ENCODE data around the gene TRHDE. TPM values are rescaled to one million over a fixed set of nuclear protein-coding genes. Genes with fewer than 3 reads are reported as not detected.
A peak's percentile ranks its signal among the peaks of the same experiment; 100 is the strongest.

Gene TRHDE
- total and polyA plus RNA-seq, 5 donors: 0.57 to 7.0 (median 3.8) TPM

DNA sequence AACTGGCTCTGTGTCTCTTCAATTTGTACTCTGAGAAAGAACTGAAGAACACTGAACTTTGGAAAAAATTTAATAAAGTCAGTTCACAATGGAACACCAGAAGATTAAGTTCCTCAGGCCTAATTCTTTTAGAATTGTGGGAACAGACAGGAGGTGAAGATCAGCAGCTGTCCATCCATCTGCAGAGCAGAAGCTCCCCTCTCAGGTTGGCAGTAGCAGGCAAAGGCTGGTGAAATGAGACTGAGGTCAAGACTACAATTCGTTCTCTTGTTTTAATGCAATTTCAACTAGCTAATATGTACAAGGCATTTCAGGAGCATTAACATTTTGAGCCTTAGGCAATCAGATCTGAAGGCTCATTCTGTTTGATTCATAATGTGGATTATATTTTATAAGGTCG lies 10.3 kb upstream of the TRHDE start:
- H3K27ac ChIP-seq (ENCODE audit: low read length): no peak overlapping the region
- intact Hi-C loops (cut with DNase I): no loop called here
- ATAC-seq (no peak), DNase-seq (no peak)
- 70% methylated on average over 2 of the region's 2 CpGs for WGBS
- H3K4me3 ChIP-seq (ENCODE audit: low read length): no peak overlapping the region
- no peaks in the 10 kb centered on the region for H3K9me3 ChIP-seq (ENCODE audit: control insufficient read depth, low read length)
- H3K27me3 ChIP-seq (ENCODE audit: control insufficient read depth, insufficient read depth): no peaks in the 10 kb centered on the region
- no peaks in the 10 kb centered on the region for H3K4me1 ChIP-seq (ENCODE audit: control insufficient read depth, insufficient read depth, low read length)

DNA sequence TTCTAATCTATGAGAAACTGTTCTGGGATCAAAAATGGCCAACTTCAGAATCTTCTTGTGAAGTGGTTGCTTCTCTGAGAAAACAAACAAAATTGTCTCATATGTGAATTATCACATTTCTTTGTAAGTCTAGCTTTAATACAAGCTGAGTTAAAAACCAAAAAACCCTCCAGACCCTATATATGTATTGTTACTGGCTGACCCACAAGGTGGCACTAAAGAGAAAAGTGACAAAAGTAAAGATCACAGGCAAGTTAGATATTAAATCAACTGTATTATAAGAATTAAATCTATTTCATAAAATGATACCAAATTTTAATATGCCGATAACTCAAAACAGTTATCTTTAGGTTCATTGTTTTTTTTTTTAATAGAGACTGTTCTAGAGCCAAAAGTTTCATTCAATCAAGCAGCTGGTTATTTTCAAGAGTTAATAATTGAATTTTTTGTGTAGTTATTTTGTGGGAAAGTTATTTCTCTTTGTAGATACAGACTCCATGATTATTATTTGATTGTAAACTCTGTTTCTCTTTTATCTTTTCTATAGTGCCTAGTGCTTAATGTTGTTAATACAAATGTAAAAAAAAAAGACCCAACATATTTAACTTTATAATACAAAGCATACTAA lies 7.5 kb upstream of the TRHDE start:
- DNase-seq (no peak), ATAC-seq (no peak)
- H3K9me3 ChIP-seq (ENCODE audit: control insufficient read depth, low read length): no peaks in the 10 kb centered on the region
- H3K4me1 ChIP-seq (ENCODE audit: control insufficient read depth, insufficient read depth, low read length): no peaks in the 10 kb centered on the region
- H3K27ac ChIP-seq (ENCODE audit: low read length): no peak overlapping the region
- WGBS: 34% methylated on average over 1 of the region's 1 CpG
- H3K27me3 ChIP-seq (ENCODE audit: control insufficient read depth, insufficient read depth): no peaks in the 10 kb centered on the region
- intact Hi-C loops (cut with DNase I): no loop called here
- H3K4me3 ChIP-seq (ENCODE audit: low read length): no peak overlapping the region

DNA sequence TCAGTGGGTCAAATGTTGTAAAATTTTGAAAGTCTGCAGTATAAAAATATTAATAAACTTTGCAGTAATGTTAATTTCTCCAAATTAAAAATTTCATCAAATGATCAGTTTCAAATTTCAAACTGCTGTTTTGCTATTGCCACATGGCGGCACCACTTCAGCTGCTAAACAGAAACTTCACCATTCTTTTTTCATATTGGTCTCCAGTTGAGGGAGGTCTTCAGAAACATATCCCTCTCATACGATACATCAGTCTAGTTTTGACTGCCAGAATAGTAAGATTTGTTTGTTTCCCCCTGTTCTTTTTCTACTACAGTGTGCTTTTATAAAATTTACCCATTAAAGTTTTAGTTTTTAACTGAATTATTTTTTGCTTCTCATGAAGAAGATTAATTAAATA lies 4.2 kb upstream of the TRHDE start:
- WGBS: 52% methylated on average over 2 of the region's 2 CpGs
- ATAC-seq: no peak
- no peak overlapping the region for H3K4me3 ChIP-seq (ENCODE audit: low read length)
- H3K9me3 ChIP-seq (ENCODE audit: control insufficient read depth, low read length): no peaks in the 10 kb centered on the region
- no peak overlapping the region for H3K27ac ChIP-seq (ENCODE audit: low read length)
- peak in 2 of 3 donors; percentile 9 to 31 for DNase-seq
- H3K4me1 ChIP-seq (ENCODE audit: control insufficient read depth, insufficient read depth, low read length): no peaks in the 10 kb centered on the region
- H3K27me3 ChIP-seq (ENCODE audit: control insufficient read depth, insufficient read depth): no peaks in the 10 kb centered on the region
- intact Hi-C loops (cut with DNase I): no loop called here

DNA sequence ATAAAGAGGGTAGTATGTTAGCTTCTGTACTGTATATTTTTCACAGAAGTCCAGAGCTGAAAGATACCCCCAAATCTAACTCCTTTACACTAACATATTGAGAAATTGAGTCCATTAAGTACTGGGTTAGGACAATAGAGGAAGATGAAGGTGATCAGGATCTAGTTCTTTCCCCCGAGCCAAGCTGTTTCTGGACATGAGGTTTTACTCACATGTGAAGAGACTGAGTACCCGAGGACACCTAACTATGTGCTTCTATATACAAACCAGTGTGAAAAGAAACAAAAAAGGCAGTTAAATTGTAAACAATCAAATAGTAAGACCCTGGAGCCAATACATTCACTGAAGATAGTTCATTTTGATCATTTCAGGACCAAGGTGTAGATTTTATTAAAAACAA lies 3.8 kb upstream of the TRHDE start:
- intact Hi-C loops (cut with DNase I): no loop called here
- H3K27me3 ChIP-seq (ENCODE audit: control insufficient read depth, insufficient read depth): no peaks in the 10 kb centered on the region
- no peak overlapping the region for H3K4me3 ChIP-seq (ENCODE audit: low read length)
- no peaks in the 10 kb centered on the region for H3K9me3 ChIP-seq (ENCODE audit: control insufficient read depth, low read length)
- 47% methylated on average over 2 of the region's 2 CpGs for WGBS
- ATAC-seq: no peak
- no peaks in the 10 kb centered on the region for H3K4me1 ChIP-seq (ENCODE audit: control insufficient read depth, insufficient read depth, low read length)
- no peak for DNase-seq
- H3K27ac ChIP-seq (ENCODE audit: low read length): no peak overlapping the region

DNA sequence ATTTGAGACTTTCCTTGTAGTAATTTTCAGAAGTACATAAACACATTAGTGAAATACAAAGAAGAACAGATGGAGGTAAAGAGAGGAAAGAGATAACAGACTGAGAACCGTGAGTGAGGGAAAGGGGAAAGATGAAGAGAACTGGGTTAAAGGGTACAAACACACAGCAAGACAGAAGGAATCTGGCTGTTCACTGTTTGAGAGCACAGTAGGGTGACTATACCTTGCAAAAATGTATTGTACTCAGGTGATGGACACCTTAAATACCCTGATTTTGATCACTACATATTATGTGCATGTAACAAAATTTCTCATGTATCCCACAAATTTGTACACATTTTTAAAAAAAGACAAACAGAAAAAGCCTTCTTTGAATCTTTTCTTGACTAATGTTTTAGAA lies 2.7 kb upstream of the TRHDE start:
- Histone ChIP-seq H3K9me3 (ENCODE audit: control insufficient read depth, low read length) (no peaks in the 10 kb centered on the region), H3K27me3 (ENCODE audit: control insufficient read depth, insufficient read depth) (no peaks in the 10 kb centered on the region), H3K4me3 (ENCODE audit: low read length) (peak overlapping the region; percentile 78), H3K27ac (ENCODE audit: low read length) (no peak overlapping the region), H3K4me1 (ENCODE audit: control insufficient read depth, insufficient read depth, low read length) (peaks cover 2% of the 10 kb centered on the region)
- 37% methylated on average over 1 of the region's 1 CpG for WGBS
- no peak for ATAC-seq
- DNase-seq: no peak
- intact Hi-C loops (cut with DNase I): no loop called here

DNA sequence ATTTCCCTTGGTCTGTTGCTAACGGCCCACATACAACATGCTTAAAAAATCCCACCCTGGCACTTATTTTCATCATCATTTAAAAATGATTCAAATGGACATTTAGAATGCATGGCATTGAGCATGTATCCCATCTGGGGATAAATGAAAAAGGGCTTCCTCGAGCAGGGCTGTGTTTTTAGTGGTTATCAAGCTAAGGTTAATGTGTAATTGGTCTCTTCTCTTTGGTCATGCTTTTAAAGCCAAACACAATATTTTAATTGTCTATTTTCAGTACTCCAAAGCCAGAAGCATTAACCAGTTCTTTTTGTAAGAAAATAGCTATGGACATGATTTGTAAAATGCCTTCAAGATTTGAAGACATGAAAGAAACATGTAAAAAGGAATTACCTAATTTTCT lies 1.9 kb upstream of the TRHDE start:
- 46% methylated on average over 2 of the region's 2 CpGs for WGBS
- intact Hi-C loops (cut with DNase I): no loop called here
- ATAC-seq: no peak

DNA sequence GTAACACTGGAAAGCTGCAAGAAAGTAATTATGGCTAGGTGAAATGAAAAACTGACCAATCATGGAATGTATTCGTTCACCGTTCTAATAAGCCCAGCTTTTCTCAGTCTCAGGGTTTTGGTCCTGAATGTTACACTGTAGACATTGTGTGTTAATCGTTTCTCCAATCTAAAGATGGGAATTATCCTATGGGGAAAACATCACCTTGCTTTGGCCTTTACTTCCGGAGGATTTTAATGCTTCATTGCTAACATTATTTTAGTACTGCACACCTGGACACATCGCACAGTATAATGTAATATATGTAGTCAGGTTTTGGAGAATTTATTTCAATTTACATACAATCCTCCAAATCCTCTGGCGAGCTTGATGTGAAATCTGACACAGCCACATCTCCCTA lies 1.2 kb upstream of the TRHDE start:
- Histone ChIP-seq H3K27ac (ENCODE audit: low read length) (no peak overlapping the region), H3K27me3 (ENCODE audit: control insufficient read depth, insufficient read depth) (no peaks in the 10 kb centered on the region), H3K9me3 (ENCODE audit: control insufficient read depth, low read length) (no peaks in the 10 kb centered on the region), H3K4me3 (ENCODE audit: low read length) (peak overlapping the region; percentile 78), H3K4me1 (ENCODE audit: control insufficient read depth, insufficient read depth, low read length) (peaks cover 2% of the 10 kb centered on the region)
- 44% methylated on average over 6 of the region's 6 CpGs for WGBS
- DNase-seq (no peak), ATAC-seq (no peak)
- intact Hi-C loops (cut with DNase I): no loop called here

More for the DNA sequence above, 1.9 kb upstream of the TRHDE start:
- Histone ChIP-seq H3K9me3 (ENCODE audit: control insufficient read depth, low read length) (no peaks in the 10 kb centered on the region), H3K27me3 (ENCODE audit: control insufficient read depth, insufficient read depth) (no peaks in the 10 kb centered on the region), H3K4me1 (ENCODE audit: control insufficient read depth, insufficient read depth, low read length) (peaks cover 2% of the 10 kb centered on the region), H3K27ac (ENCODE audit: low read length) (no peak overlapping the region), H3K4me3 (ENCODE audit: low read length) (peak overlapping the region; percentile 78)
- no peak for DNase-seq

DNA sequence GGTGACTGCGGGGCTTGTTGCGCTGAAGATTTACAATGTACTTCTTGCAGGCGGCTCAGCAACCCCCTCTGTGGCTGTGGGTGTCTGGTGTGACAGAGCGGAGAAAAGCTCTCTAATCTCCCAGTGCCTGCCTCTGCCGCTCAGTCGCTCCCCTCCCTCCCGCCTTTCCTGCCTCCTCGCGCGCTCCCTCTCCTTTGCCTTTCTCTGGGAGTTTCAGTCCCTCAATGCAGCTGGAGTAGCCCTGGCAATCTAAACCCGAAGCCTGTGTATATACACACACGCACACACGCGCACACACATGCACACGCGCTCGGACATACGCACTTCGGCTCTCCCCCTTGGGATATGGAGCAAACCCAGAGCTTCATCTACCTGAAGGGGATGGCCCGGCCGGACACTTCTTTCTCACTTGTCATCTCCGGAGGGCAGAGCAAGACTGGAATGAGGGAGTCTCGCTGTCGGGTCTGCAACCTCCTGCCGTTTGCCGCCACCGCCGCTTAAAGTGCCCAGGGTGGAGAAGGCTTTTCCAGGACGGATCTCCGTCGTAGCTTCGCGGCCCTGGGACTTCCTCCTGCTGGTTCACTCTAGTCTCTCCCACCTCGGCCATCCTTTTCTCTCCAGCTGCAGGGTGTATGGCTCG lies 599 bp upstream of the TRHDE start:
- intact Hi-C loops (cut with DNase I): no loop called here
- Histone ChIP-seq H3K27me3 (ENCODE audit: control insufficient read depth, insufficient read depth) (no peaks in the 10 kb centered on the region), H3K4me3 (ENCODE audit: low read length) (peak overlapping the region; percentile 78), H3K4me1 (ENCODE audit: control insufficient read depth, insufficient read depth, low read length) (peaks cover 2% of the 10 kb centered on the region), H3K27ac (ENCODE audit: low read length) (peak overlapping the region; percentile 21), H3K9me3 (ENCODE audit: control insufficient read depth, low read length) (no peaks in the 10 kb centered on the region)
- ATAC-seq: peak; percentile 59 to 62
- under 1% methylated on average over 35 of the region's 35 CpGs for WGBS
- DNase-seq: peak; percentile 23 to 73 (median 59)

DNA sequence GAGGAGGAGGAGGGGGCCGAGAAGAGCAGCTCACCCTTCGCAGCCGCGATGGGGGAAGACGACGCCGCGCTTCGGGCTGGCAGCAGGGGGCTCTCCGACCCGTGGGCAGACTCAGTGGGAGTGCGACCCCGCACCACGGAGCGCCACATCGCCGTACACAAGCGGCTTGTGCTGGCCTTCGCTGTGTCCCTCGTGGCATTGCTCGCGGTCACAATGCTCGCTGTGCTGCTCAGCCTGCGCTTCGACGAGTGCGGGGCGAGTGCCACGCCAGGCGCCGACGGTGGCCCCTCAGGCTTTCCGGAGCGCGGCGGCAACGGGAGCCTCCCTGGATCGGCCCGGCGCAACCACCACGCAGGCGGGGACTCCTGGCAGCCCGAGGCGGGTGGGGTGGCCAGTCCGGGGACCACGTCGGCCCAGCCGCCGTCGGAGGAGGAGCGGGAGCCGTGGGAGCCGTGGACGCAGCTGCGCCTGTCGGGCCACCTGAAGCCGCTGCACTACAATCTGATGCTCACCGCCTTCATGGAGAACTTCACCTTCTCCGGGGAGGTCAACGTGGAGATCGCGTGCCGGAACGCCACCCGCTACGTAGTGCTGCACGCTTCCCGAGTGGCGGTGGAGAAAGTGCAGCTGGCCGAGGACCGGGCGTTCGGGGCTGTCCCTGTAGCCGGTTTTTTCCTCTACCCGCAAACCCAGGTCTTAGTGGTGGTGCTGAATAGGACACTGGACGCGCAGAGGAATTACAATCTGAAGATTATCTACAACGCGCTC lies 745 bp downstream of the TRHDE start:
- WGBS: 1% methylated on average over 79 of the region's 79 CpGs
- no peaks in the 10 kb centered on the region for H3K9me3 ChIP-seq (ENCODE audit: control insufficient read depth, low read length)
- ATAC-seq (peak; percentile 30 to 52), DNase-seq (peak; percentile 40 to 76 (median 72))
- H3K27me3 ChIP-seq (ENCODE audit: control insufficient read depth, insufficient read depth): no peaks in the 10 kb centered on the region
- intact Hi-C loops (cut with DNase I): no loop called here
- no peak overlapping the region for H3K27ac ChIP-seq (ENCODE audit: low read length)
- peaks cover 2% of the 10 kb centered on the region for H3K4me1 ChIP-seq (ENCODE audit: control insufficient read depth, insufficient read depth, low read length)
- peak overlapping the region; percentile 78 for H3K4me3 ChIP-seq (ENCODE audit: low read length)

DNA sequence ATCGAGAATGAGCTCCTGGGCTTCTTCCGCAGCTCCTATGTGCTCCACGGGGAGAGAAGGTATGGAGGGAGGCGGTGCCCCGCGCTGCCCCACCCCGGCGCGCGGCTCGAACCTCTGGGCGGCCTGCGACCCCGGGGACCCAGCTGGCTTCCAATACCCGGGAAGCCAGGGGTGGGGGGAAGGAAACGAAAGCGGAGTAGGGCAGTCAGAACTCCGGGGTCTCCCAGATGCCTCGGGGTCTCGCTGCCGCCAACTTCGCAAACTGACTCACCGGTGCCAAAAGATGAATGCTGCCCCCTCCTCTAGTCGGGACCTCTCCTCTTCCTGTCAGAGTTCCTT lies 1.3 kb downstream of the TRHDE start:
- DNase-seq (peak; percentile 13 to 55 (median 51)), ATAC-seq (peak in 1 of 2 donors; percentile 7)
- H3K4me3 ChIP-seq (ENCODE audit: low read length): peak overlapping the region; percentile 78
- under 1% methylated on average over 24 of the region's 24 CpGs for WGBS
- no peak overlapping the region for H3K27ac ChIP-seq (ENCODE audit: low read length)
- intact Hi-C loops (cut with DNase I): no loop called here
- H3K27me3 ChIP-seq (ENCODE audit: control insufficient read depth, insufficient read depth): no peaks in the 10 kb centered on the region
- peaks cover 2% of the 10 kb centered on the region for H3K4me1 ChIP-seq (ENCODE audit: control insufficient read depth, insufficient read depth, low read length)
- no peaks in the 10 kb centered on the region for H3K9me3 ChIP-seq (ENCODE audit: control insufficient read depth, low read length)

DNA sequence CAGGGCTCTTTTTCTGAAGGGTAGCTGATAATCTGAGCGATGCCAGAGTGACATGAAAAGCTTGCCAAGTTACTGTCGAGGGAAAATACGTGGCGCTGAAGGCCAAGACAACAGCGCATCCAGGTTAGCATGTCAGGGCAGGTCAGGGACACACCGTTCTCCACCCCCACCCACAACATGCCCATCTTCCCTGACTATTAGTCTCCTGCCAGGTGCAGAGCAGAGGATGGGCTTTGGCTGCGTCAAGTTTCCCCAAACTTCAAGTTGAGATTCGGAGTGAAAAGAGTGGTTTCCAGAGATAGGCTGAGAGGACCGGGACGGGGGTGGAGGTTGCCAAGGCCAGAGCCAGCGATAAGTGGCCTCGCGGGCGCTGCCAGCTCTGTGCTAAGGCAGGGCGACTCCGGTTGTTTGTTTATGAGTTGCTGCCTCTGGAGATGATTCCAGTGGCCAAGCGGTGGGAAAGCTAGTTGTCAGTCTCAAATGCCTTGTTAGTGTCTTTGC lies 1.7 kb downstream of the TRHDE start:
- ATAC-seq: peak in 1 of 2 donors; percentile 27
- peak; percentile 44 to 82 (median 62) for DNase-seq
- Histone ChIP-seq H3K4me3 (ENCODE audit: low read length) (peak overlapping the region; percentile 78), H3K9me3 (ENCODE audit: control insufficient read depth, low read length) (no peaks in the 10 kb centered on the region), H3K27me3 (ENCODE audit: control insufficient read depth, insufficient read depth) (no peaks in the 10 kb centered on the region), H3K27ac (ENCODE audit: low read length) (no peak overlapping the region), H3K4me1 (ENCODE audit: control insufficient read depth, insufficient read depth, low read length) (peaks cover 2% of the 10 kb centered on the region)
- 5% methylated on average over 17 of the region's 17 CpGs for WGBS
- intact Hi-C loops (cut with DNase I): no loop called here
